Breast epithelium (tissue), 3 donors: ENCODE measurements around the gene MPRIP.

Experiments
- CTCF ChIP-seq, 3 donors: fragments of 450-650 bp; IDR thresholded peaks; one replicate each; pipeline ENCODE4 v1.5.1; 2016 to 2017; ENCODE audit warnings: antibody characterized with exemption in 3 of 3, mild to moderate bottlenecking in 3 of 3, moderate library complexity in 3 of 3
- POLR2A ChIP-seq: fragments of 450-650 bp; IDR thresholded peaks from one replicate; pipeline ENCODE4 v1.6.1; 2016; ENCODE audit warnings: antibody characterized with exemption, mild to moderate bottlenecking, moderate library complexity

- TF ChIP-seq CTCF (IDR thresholded peaks at IDR 0.05) (no peak), POLR2A (no peak)
These were observed 156.0 kb downstream of the MPRIP start for GRCh38 chr17:17198281-17198680.
